Posterior vena cava (tissue), 2 donors: ENCODE measurements around the gene NOL4L. TPM values are rescaled to one million over a fixed set of nuclear protein-coding genes. Genes with fewer than 3 reads are reported as not detected.

ENCODE experiments used
- DNase-seq: peaks from one replicate; pipeline ENCODE4 v3.0.0-alpha.2; 2020; ENCODE audit warnings: low spot score
- intact Hi-C, 2 donors: fragments of 100-400 bp; cut with DNase I; formaldehyde crosslinking; loops; one replicate each; pipeline versions ENCODE4 v1.14.1 to v1.14.2; 2022 to 2023
- total RNA-seq, 2 donors: library from RNA; stranded (reverse); fragmentation: NEBNext Ultra II Directional; extraction: Animal tissue kit (Norgen Biotek cat#: 25700); gene quantifications; one replicate each; pipeline ENCODE4 v1.2.1, GENCODE V29; 2021
- donor health status: DM: yes; HTN: yes; CAD: no.
- donor health status: DM: yes; HTN: yes; CAD: no.

The NOL4L gene
- total RNA-seq, 2 donors from 2014 or later = 9.3 to 12.0 TPM

GRCh38 chr20:32396646-32397160 is 188.4 kb downstream of the NOL4L start:
- DNase-seq = no peak
- intact Hi-C loops = no loop called here

- intact Hi-C loops = no loop called here
- no peak for DNase-seq
These were observed 190.1 kb downstream of the NOL4L start for GRCh38 chr20:32395066-32395465.

Other genes starting within 250 kb of the NOL4L start
- gene ASXL1, start 227.0 kb downstream of the NOL4L start, total RNA-seq = 10 to 100 TPM; 61.5 to 62.8 TPM
- gene C20orf203, start 88.6 kb upstream of the NOL4L start, total RNA-seq = under 1 TPM in 1 of 2 donors, not detected in 1; 0.05 TPM
- gene COMMD7, start 158.1 kb upstream of the NOL4L start, total RNA-seq = 10 to 100 TPM; 38.9 to 43.2 TPM
- gene DNMT3B, start 177.1 kb upstream of the NOL4L start, total RNA-seq = under 1 TPM; 0.38 to 0.56 TPM
- 100 to 1,000 TPM; 127 to 141 TPM for gene MAPRE1, start 234.6 kb upstream of the NOL4L start, total RNA-seq